Urinary bladder (tissue), 4 donors: Measurements from ENCODE around the gene ZNF74. TPM values are rescaled to one million over a fixed set of nuclear protein-coding genes. Genes with fewer than 3 reads are reported as not detected.
"Not testable (repeated sequence)": the region's sequence is repeated elsewhere in the genome, so short reads cannot be mapped to it uniquely, and the experiment has no call there.

Source experiments
- DNase-seq: peaks from one replicate; pipeline ENCODE4 v3.0.0-alpha.2; 2015; ENCODE audit errors: extremely low spot score
- H3K27ac ChIP-seq: one replicate; pipeline ENCODE4 v1.5.1; 2013; ENCODE audit warnings: low read depth, mild to moderate bottlenecking, moderate library complexity
- H3K36me3 ChIP-seq: one replicate; pipeline ENCODE4 v1.6.1; 2013; ENCODE audit warnings: mild to moderate bottlenecking, moderate library complexity; ENCODE audit not compliant: insufficient read depth
- H3K4me1 ChIP-seq: one replicate; pipeline ENCODE4 v1.6.1; 2013; ENCODE audit warnings: mild to moderate bottlenecking, moderate library complexity; ENCODE audit not compliant: insufficient read depth
- H3K4me3 ChIP-seq: one replicate; pipeline ENCODE4 v1.5.1; 2013; ENCODE audit warnings: low read depth, low read length
- WGBS: extraction: QIAGEN DNeasy Blood & Tissue Kit; methylation state at CpG from one replicate; pipeline ENCODE4 v1.1.7; 2013; 5-methylcytosine and 5-hydroxymethylcytosine counted together
- polyA plus RNA-seq: library from polyadenylated mRNA; stranded (reverse); fragments of 200-250 nt; gene quantifications from one replicate; pipeline ENCODE4 v1.2.3, GENCODE V29; 2013
- total RNA-seq: library from RNA; depleted of rRNA; stranded (reverse); fragments of >200 nt; gene quantifications from one replicate; pipeline ENCODE4 v1.2.3, GENCODE V29; 2014
- donor health status: healthy with polysubstance abuse.
- donor health status: healthy.

Gene ZNF74
- total and polyA plus RNA-seq, 2 donors: 9.3 to 9.7 TPM

GRCh38 chr22:20384865-20385264 lies 9.1 kb upstream of the ZNF74 start:
- 92% methylated on average over 6 of the region's 6 CpGs for WGBS
- Histone ChIP-seq H3K27ac (no peak overlapping the region), H3K4me1 (no peaks in the 10 kb centered on the region), H3K36me3 (no peaks in the 10 kb centered on the region), H3K4me3 (no peak overlapping the region)
- no peak for DNase-seq

DNA sequence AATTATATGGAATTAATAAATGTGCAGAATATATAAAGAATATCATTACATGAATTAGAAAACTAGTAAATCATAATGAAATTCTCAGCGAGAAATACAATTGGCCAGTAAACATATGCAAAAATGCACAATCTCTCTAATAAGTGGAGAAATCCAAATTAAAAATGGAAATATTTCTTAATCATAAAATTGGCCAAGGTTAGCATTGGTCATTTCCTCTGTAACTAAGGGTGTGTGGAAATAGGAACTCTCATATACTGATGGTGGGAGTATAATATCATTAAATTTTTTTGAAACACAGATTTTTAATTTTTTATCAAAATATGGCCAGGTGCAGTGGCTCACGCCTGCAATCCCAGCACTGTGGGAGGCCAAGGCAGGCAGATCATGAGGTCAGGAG lies 7.6 kb upstream of the ZNF74 start:
- no peaks in the 10 kb centered on the region for H3K36me3 ChIP-seq
- 89% methylated on average over 2 of the region's 2 CpGs for WGBS
- no peaks in the 10 kb centered on the region for H3K4me1 ChIP-seq
- no peak for DNase-seq
- H3K27ac ChIP-seq: no peak overlapping the region
- no peak overlapping the region for H3K4me3 ChIP-seq

DNA sequence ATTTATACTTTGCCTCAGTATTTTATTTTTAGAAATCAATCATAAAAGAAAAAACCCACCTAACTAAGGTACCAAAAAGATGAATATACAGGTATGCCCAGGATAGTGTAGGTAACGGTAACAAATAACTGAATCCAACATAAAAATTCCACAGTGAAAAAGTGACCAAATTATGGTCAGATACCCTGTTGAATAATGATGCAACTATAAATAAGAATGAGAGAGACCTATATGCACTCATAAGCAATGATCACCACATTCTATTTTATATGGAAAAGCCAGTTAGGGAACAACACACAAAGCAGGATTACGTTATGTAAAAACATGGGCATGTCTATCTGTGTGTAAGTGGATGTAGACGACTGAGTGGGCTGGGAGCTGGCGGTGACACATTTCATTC lies 7.0 kb upstream of the ZNF74 start:
- DNase-seq: no peak
- no peaks in the 10 kb centered on the region for H3K4me1 ChIP-seq
- no peak overlapping the region for H3K4me3 ChIP-seq
- H3K27ac ChIP-seq: no peak overlapping the region
- 85% methylated on average over 4 of the region's 4 CpGs for WGBS
- H3K36me3 ChIP-seq: no peaks in the 10 kb centered on the region

GRCh38 chr22:20388200-20388599 lies 5.8 kb upstream of the ZNF74 start:
- DNase-seq: no peak
- no peak overlapping the region for H3K4me3 ChIP-seq
- no peaks in the 10 kb centered on the region for H3K36me3 ChIP-seq
- no peaks in the 10 kb centered on the region for H3K4me1 ChIP-seq
- no peak overlapping the region for H3K27ac ChIP-seq

GRCh38 chr22:20389288-20389687 lies 4.7 kb upstream of the ZNF74 start:
- 85% methylated on average over 6 of the region's 6 CpGs for WGBS
- no peak overlapping the region for H3K4me3 ChIP-seq
- no peaks in the 10 kb centered on the region for H3K36me3 ChIP-seq
- no peak for DNase-seq
- no peaks in the 10 kb centered on the region for H3K4me1 ChIP-seq
- H3K27ac ChIP-seq: no peak overlapping the region

- Histone ChIP-seq H3K36me3 (no peaks in the 10 kb centered on the region), H3K4me1 (no peaks in the 10 kb centered on the region), H3K27ac (no peak overlapping the region), H3K4me3 (no peak overlapping the region)
- DNase-seq: no peak
- WGBS: 88% methylated on average over 5 of the region's 5 CpGs
Measured at GRCh38 chr22:20390394-20390907, 3.5 kb upstream of the ZNF74 start.

DNA sequence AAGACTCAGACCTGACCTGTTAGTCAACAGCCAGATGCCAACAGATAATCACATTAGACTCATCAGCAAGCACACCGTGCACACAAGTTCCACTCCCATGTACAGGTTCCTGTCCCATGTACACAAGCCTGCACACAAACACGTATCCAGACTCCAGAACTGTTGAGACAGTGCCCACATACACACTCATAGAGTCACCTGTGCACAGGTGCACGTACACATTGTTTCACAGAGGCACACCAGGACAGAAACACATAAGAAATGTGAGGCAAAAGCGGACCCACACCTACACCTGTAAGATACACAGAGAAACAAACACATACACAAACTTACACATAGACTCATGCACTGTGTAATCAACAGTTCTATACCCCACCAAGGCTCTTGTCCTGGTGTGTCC lies 2.7 kb upstream of the ZNF74 start:
- DNase-seq: no peak
- 81% methylated on average over 4 of the region's 4 CpGs for WGBS
- no peaks in the 10 kb centered on the region for H3K36me3 ChIP-seq

DNA sequence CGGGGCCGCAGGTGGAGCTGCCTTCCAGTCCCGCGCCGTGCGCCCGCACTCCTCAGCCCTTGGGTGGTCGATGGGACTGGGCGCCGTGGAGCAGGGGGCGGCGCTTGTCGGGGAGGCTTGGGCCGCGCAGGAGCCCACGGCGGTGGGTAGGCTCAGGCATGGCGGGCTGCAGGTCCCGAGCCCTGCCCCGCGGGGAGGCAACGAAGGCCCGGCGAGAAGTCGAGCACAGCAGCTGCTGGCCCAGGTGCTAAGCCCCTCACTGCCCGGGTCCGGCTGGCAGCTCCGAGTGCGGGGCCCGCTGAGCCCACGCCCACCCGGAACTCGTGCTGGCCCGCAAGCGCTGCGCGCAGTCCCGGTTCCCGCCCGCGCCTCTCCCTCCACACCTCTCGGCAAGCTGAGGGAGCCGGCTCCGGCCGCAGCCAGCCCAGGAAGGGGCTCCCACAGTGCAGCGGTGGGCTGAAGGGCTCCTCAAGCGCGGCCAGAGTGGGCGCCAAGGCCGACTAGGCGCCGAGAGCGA lies 1.5 kb upstream of the ZNF74 start:
- H3K4me1 ChIP-seq, H3K4me3 ChIP-seq, DNase-seq, H3K36me3 ChIP-seq, H3K27ac ChIP-seq: not testable (repeated sequence)
- WGBS: 97% methylated on average over 53 of the region's 53 CpGs

More for the DNA sequence above, 2.7 kb upstream of the ZNF74 start:
- H3K4me1 ChIP-seq: no peaks in the 10 kb centered on the region
- no peak overlapping the region for H3K27ac ChIP-seq
- no peak overlapping the region for H3K4me3 ChIP-seq

DNA sequence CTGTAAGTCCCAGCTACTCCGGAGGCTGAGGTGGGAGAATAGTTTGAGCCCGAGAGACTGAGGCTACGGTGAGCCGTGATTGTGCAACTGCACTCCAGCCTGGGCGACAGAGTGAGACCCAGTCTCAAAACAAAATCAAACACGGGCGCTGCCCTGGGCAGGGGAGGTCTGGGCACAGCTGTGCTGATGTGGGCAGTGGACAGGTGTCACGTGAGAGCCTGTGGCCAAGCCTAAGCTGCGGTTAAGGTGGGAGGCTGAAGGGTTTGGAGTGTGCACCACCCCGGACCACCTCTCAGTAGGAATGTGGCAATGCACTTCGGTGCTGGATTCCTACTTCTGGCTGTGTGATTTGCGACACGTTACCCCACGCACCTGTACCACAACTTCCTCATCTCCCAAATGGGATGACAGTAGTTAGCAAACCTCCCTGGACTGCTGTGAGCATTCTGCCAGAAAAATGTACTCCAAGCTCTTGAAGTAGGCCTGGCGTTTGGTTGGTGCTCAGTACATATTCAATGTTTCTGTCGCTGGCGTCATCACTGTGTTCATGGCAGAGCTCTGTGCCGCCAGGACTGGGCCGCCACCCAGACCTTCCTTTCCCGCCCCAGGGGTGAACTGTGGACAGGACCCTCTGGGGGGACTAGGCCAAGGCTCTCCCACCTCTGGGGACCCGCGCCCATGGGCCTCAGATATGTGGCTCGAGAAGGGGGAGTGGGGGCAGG lies 807 bp upstream of the ZNF74 start:
- Histone ChIP-seq H3K27ac (no peak overlapping the region), H3K4me3 (peak overlapping the region; percentile 79), H3K36me3 (no peaks in the 10 kb centered on the region), H3K4me1 (no peaks in the 10 kb centered on the region)
- 94% methylated on average over 23 of the region's 23 CpGs for WGBS
- no peak for DNase-seq

- no peak overlapping the region for H3K4me3 ChIP-seq
- H3K4me1 ChIP-seq: no peaks in the 10 kb centered on the region
- no peaks in the 10 kb centered on the region for H3K36me3 ChIP-seq
- WGBS: 75% methylated on average over 20 of the region's 20 CpGs
- DNase-seq: no peak
- H3K27ac ChIP-seq: no peak overlapping the region
Measured at GRCh38 chr22:20395181-20395906, 1.4 kb downstream of the ZNF74 start.

GRCh38 chr22:20395907-20396287 lies 1.9 kb downstream of the ZNF74 start:
- no peak for DNase-seq
- Histone ChIP-seq H3K4me3 (no peak overlapping the region), H3K27ac (no peak overlapping the region), H3K36me3 (no peaks in the 10 kb centered on the region), H3K4me1 (no peaks in the 10 kb centered on the region)
- WGBS: 64% methylated on average over 2 of the region's 2 CpGs

- WGBS: 82% methylated on average over 1 of the region's 1 CpG
- Histone ChIP-seq H3K4me3 (no peak overlapping the region), H3K36me3 (no peaks in the 10 kb centered on the region), H3K4me1 (no peaks in the 10 kb centered on the region), H3K27ac (no peak overlapping the region)
- DNase-seq: no peak
Measured at GRCh38 chr22:20396639-20397038, 2.7 kb downstream of the ZNF74 start.

DNA sequence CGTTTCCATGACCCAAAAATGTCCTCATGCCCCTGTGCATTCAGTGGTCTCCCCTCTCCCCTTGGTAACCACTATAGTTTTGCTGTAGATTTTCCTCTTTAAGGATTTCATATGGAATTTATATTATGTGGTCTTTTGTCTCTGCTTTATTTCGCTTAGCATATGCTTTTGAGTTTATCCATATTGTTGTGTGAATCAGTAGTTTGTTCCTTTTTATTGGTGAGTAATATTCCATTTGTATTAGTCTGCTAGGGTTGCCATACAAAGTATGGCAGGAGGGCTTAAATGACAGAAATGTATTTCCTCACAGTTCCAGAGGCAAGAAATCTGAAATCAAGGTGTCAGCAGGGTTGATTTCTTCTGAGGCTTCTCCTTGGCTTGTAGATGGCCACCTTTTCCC lies 3.5 kb downstream of the ZNF74 start:
- no peak overlapping the region for H3K4me3 ChIP-seq
- DNase-seq: no peak
- WGBS: 93% methylated on average over 2 of the region's 2 CpGs

GRCh38 chr22:20398420-20398819 lies 4.5 kb downstream of the ZNF74 start:
- WGBS: 93% methylated on average over 5 of the region's 5 CpGs
- no peak for DNase-seq

More for the DNA sequence above, 3.5 kb downstream of the ZNF74 start:
- Histone ChIP-seq H3K36me3 (no peaks in the 10 kb centered on the region), H3K27ac (no peak overlapping the region), H3K4me1 (no peaks in the 10 kb centered on the region)

More at GRCh38 chr22:20398420-20398819, 4.5 kb downstream of the ZNF74 start:
- Histone ChIP-seq H3K36me3 (no peaks in the 10 kb centered on the region), H3K27ac (no peak overlapping the region), H3K4me1 (no peaks in the 10 kb centered on the region), H3K4me3 (no peak overlapping the region)
